NT2/D1 (cell line): ENCODE measurements around the gene LRMDA.

Experiments used
- SUZ12 ChIP-seq: IDR thresholded peaks from 2 replicates; pipeline ENCODE4 v1.6.1; 2011; ENCODE audit not compliant: insufficient read length, insufficient read depth; ENCODE audit errors: extremely low read depth
- YY1 ChIP-seq: IDR thresholded peaks from 2 replicates; pipeline ENCODE4 v1.6.1; 2011; ENCODE audit not compliant: insufficient read length, insufficient read depth

DNA sequence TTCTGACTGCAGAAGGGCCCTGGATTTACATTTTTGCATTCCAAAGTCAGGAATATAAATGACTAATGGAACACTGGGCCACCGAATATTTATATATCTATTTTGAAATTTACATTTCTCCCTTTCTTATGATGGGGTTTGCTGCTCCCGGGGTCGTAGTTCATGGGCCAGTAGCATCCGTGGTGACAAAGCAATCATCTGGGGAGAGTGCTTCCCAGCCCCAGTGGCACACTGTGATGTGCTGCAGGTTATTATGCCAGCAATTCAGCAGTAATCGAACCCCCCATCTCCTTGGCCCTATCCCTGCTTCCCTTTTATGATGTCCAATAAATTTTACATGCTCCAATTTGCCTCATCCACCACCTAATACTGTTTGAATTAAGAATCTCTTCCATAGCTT lies 837.5 kb downstream of the LRMDA start:
- TF ChIP-seq SUZ12 (no peak), YY1 (no peak)
